Heart right ventricle (tissue), 16 donors: Measurements from ENCODE around the gene MZF1. TPM values are rescaled to one million over a fixed set of nuclear protein-coding genes. Genes with fewer than 3 reads are reported as not detected.

Experiments
- ATAC-seq, 8 donors: fragments of 200-7000 bp; cut with Tn5 transposase; one replicate each; pipeline ENCODE4 v1.9.1; 2020; ENCODE audit warnings: mild to moderate bottlenecking in 8 of 8, moderate library complexity in 8 of 8, moderate number of reproducible peaks in 1 of 8
- DNase-seq, 2 donors: peaks; one replicate each; pipeline ENCODE4 v3.0.0-alpha.2; 2020
- H3K27ac ChIP-seq, 10 donors: fragments of 200-600 bp; sonication (generic) in 2 of 10; one replicate each; pipeline versions ENCODE4 v1.5.0 to v1.8.0; 2020 to 2022; ENCODE audit warnings: mild to moderate bottlenecking in 3 of 10
- H3K27me3 ChIP-seq, 7 donors: fragments of 200-600 bp; one replicate each; pipeline ENCODE4 v1.8.0; 2021 to 2022; ENCODE audit warnings: mild to moderate bottlenecking in 2 of 7
- H3K36me3 ChIP-seq, 9 donors: fragments of 200-600 bp; sonication (generic) in 1 of 9; one replicate each; pipeline versions ENCODE4 v1.5.0 to v1.8.0; 2020 to 2022; ENCODE audit warnings: mild to moderate bottlenecking in 2 of 9
- H3K4me1 ChIP-seq, 9 donors: fragments of 200-600 bp; sonication (generic) in 1 of 9; one replicate each; pipeline versions ENCODE4 v1.5.0 to v1.8.0; 2020 to 2022; ENCODE audit warnings: mild to moderate bottlenecking in 4 of 9
- H3K4me3 ChIP-seq, 10 donors: fragments of 200-600 bp; sonication (generic) in 2 of 10; one replicate each; pipeline versions ENCODE4 v1.5.0 to v1.8.0; 2020 to 2022; ENCODE audit warnings: mild to moderate bottlenecking in 7 of 10, moderate library complexity in 2 of 10
- H3K9me3 ChIP-seq, 11 donors: fragments of 200-600 bp in 10 of 11; sonication (generic) in 2 of 11; one replicate each; pipeline versions ENCODE4 v1.5.0 to v1.8.0; 2013 to 2022; ENCODE audit warnings: mild to moderate bottlenecking in 2 of 11, control low read depth in 1 of 11, moderate library complexity in 1 of 11
- CTCF ChIP-seq, 9 donors: fragments of 200-600 bp; sonication (generic) in 2 of 9; IDR thresholded peaks; one replicate each; pipeline versions ENCODE4 v1.5.0 to v1.8.0; 2021 to 2022; ENCODE audit warnings: antibody characterized with exemption in 9 of 9, mild to moderate bottlenecking in 5 of 9, moderate library complexity in 1 of 9
- WGBS, 2 donors: extraction: QIAGEN DNeasy Blood & Tissue Kit; methylation state at CpG; one replicate each; pipeline ENCODE4 v1.1.7; 2013; ENCODE audit warnings: inconsistent platforms in 1 of 2; 5-methylcytosine and 5-hydroxymethylcytosine counted together
- intact Hi-C, 10 donors: fragments of 100-400 bp; cut with DNase I; formaldehyde crosslinking; loops; one replicate each; pipeline versions ENCODE4 v1.11.1 to v1.14.2; 2022
- polyA plus RNA-seq, 2 donors: library from polyadenylated mRNA; stranded (reverse); fragments of 200-250 nt; gene quantifications; one replicate each; pipeline ENCODE4 v1.2.3, GENCODE V29; 2013
- total RNA-seq, 10 donors: library from RNA; stranded (reverse); fragmentation: NEBNext Ultra II Directional in 3 of 10; extraction: Animal tissue kit (Norgen Biotek cat#: 25700) in 3 of 10; gene quantifications; one replicate each; pipeline versions ENCODE4 v1.2.1 to v1.2.4, GENCODE V29; 2021 to 2023
- donor health status: Arrhythmogenic right ventricular cardiomyopathy.
- donor health status: ischemic (EF 13 %, LVEDD 7.1; RV severe dilation, severe dysfunction).
- donor health status: healthy with polysubstance abuse.
- donor health status: DM: no; HTN: yes; CAD: no.
- donor health status: DM: no; HTN: no; CAD: no.
- donor health status: ischemic (EF 25% LVEDD 6.9; RV normal size, moderate dysfunction).
- donor health status: ischemic (EF 25% LVEDD 5.7; RV mildly dilated, moderate dysfunction).
- donor health status: healthy.
- donor health status: DM: yes; HTN: yes; CAD: no.
- donor health status: Ischemic cardiomyopathy.
- donor health status: ischemic (EF 35%, LVEDD 5.7; RV mildly dilated, moderate dysfunction).
- donor health status: nonischemic (EF 11% LVEDD 7.7; RV severe dilation, severe dysfunction).
- donor health status: DM: yes; HTN: yes; CAD: no.
- donor health status: PGD.
- donor health status: ischemic (EF 29% LVEDD 5.4; RV normal size, mild dysfunction).
- donor health status: nonischemic (EF 23%, LVEDD 6.1; RV moderate dilation, normal function).

MZF1 gene
- total and polyA plus RNA-seq, 12 donors, result 4.4 to 28.0 (median 8.3) TPM

- no peaks in the 10 kb centered on the region for H3K9me3 ChIP-seq
- peak overlapping the region in 9 of 10 donors; percentile 59 to 98 (median 77) for H3K4me3 ChIP-seq
- DNase-seq (no peak), ATAC-seq (no peak)
- no peak for TF ChIP-seq CTCF (IDR thresholded peaks at IDR 0.05)
- H3K27ac ChIP-seq, result peak overlapping the region in 9 of 10 donors; percentile 98 to 100 (median 100)
- H3K4me1 ChIP-seq, result peaks cover 26 to 67% (median 57%) of the 10 kb centered on the region in 9 donors
- H3K36me3 ChIP-seq, result peaks cover 0 to 16% (median 11%) of the 10 kb centered on the region in 9 donors
- intact Hi-C loops, result no loop called here
- WGBS, 2 donors, result 78 to 81% methylated on average over 8 of the region's 8 CpGs
- H3K27me3 ChIP-seq, result peaks cover 0 to 24% (median 0%) of the 10 kb centered on the region in 7 donors
Measured at GRCh38 chr19:58560007-58560887, 12.9 kb downstream of the MZF1 start.

GRCh38 chr19:58559275-58560006 lies 13.7 kb downstream of the MZF1 start:
- Histone ChIP-seq H3K27ac (peak overlapping the region; percentile 98 to 100 (median 100)), H3K27me3 (peaks cover 0 to 24% (median 0%) of the 10 kb centered on the region in 7 donors), H3K9me3 (no peaks in the 10 kb centered on the region), H3K4me3 (peak overlapping the region; percentile 57 to 98 (median 76)), H3K4me1 (peaks cover 26 to 70% (median 60%) of the 10 kb centered on the region in 9 donors), H3K36me3 (peaks cover 0 to 16% (median 11%) of the 10 kb centered on the region in 9 donors)
- ATAC-seq (peak; percentile 62 to 82 (median 72)), DNase-seq (peak; percentile 90 to 94)
- intact Hi-C loops, result loop anchor here in 2 of 10 donors (1.0 kb wide), 2 partner anchors 13 to 14 kb away; partner anchors contain the start of gene MZF1 (in 1 of the 2)
- no peak for TF ChIP-seq CTCF (IDR thresholded peaks at IDR 0.05)
- 1 to 2% methylated on average over 32 to 33 of the region's 33 CpGs for WGBS, 2 donors

DNA sequence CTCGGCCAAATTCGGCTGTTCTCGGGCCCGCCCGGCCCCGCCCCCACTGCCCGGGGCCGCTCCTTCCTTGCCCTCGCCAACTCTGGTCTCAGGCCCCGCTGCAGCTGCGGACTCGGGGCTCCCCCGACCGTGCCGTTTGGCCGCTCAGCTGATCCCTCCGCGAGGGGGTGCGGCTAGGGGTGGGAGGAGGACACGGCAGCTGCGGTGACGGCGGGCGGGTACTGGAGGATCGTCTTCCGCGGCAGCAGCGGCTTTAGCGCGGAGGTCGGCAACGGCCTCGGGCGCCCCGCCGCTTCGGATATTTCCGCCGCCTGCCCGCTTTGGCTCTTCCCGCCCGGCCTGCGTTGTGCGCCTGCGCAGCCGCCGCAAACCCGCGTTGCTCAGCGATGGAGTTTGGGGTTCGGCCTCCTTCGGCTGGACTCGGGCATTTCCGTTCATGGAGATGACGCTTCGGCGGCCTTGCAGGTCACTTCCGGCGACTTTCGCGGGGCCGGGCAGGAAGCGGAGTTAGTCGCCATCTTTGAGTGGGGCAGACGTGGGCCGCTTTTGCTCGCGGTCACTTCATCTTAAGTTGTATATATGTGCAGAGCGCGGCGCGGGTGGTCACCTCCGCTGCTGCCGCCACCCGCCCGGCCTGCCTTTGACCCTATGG lies 14.4 kb downstream of the MZF1 start:
- 1% methylated on average over 71 to 76 of the region's 76 CpGs for whole genome bisulfite sequencing, 2 donors

More for the DNA sequence above, 14.4 kb downstream of the MZF1 start:
- intact Hi-C loops, result loop anchor here in 2 of 10 donors (1.0 kb wide), 2 partner anchors 14 to 15 kb away; partner anchors contain the start of gene MZF1 (in 1 of the 2)
- DNase-seq, result peak; percentile 99 to 100
- H3K27ac ChIP-seq, result peak overlapping the region; percentile 98 to 100 (median 100)
- peaks cover 0 to 24% (median 0%) of the 10 kb centered on the region in 7 donors for H3K27me3 ChIP-seq
- peak; percentile 76 to 93 (median 84) for ATAC-seq
- no peaks in the 10 kb centered on the region for H3K9me3 ChIP-seq
- peaks cover 33 to 76% (median 65%) of the 10 kb centered on the region in 9 donors for H3K4me1 ChIP-seq
- peak overlapping the region; percentile 57 to 98 (median 76) for H3K4me3 ChIP-seq
- peaks cover 0 to 18% (median 11%) of the 10 kb centered on the region in 9 donors for H3K36me3 ChIP-seq
- peak in 1 of 9 donors; percentile 9 for TF ChIP-seq CTCF (IDR thresholded peaks at IDR 0.05)
